AG08396 (cell line): ENCODE measurements around the gene CENPP.

Experiments used
- DNase-seq: peaks from one replicate; pipeline ENCODE4 v3.0.0; 2012; ENCODE audit warnings: low spot score, mixed read lengths

CENPP gene

DNA sequence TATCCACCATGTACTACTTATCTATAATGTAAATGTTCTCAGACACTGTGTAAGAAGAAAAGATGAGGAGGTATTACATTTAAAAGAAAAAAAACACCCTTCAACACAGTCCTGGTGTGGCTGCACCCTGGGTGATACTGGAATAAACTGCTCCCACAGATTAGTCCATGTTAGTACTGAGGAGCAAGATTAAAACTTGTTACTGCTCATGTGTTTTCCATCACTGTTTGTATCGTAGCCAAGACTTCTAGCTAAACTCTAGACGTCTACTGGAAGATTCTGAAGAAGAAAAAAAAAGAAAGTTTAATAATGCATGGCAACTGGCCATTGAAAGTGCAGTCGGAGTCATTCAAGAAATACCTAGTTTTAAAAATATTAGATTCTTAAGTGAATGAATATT, 156.6 kb downstream of the CENPP start, which contains the start of gene ASPN:
Gene ASPN (minus strand): TSS at position 178 of the 400 bp plus-strand sequence.
- DNase-seq, result no peak

DNA sequence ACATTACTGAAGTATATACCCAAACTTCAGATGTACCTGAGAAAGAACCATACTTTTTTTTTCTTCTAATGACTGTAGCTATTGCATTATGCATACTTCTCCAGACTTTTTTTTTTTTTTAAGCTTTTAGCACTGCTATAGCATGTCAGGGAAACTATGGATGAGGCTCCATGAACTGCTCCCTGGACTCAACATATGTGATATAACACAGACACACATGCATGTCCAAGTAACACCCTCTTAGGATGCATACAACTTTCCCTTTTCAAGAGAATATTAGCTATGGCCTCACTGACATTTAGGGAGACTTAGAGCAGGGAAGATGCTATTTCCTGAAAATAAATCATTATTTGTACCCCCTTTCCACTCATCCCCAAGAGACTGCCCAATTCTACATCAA, 157.1 kb downstream of the CENPP start:
- DNase-seq, result no peak

DNA sequence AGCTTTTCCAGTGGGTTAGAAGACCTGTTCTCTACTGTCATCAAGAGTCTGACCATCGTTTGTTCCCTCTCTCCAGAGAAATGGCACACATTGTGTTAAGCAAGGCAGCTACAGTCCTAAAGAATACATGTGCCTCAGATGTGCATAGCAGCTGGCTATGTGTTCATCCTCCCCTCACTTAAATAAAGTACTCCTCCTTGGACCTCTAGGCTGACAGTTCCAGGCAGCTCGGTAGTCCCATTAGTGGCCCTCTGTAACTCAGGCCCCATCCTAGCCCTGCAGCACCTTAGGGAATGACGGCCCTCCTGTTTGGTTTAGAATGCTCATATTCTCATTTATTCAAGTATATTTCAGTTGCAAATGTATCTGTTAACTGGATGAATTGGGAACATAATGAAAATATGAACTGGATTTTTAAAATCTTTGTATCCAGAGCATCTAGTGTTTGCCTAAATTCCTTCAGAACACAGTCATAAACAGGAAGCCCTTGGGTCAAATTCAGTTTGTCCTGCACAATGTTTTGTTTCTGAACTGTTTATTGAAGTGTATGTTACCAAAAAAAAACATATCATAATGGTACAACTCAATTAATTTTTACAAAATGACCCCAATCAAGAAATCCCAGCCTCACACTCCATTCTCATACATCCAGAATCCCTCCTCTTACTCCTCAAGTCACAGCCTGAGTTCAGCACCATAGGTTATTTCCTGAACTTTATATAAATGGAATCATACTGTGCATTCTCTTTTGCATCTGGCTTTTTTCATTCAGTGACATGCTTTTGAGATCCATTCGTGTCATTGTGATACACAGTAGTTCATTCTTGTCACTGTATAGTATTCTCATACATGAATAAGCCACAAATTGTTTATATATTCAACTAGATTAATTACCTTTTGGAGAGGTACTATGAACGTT, 158.1 kb downstream of the CENPP start:
- DNase-seq, result no peak

DNA sequence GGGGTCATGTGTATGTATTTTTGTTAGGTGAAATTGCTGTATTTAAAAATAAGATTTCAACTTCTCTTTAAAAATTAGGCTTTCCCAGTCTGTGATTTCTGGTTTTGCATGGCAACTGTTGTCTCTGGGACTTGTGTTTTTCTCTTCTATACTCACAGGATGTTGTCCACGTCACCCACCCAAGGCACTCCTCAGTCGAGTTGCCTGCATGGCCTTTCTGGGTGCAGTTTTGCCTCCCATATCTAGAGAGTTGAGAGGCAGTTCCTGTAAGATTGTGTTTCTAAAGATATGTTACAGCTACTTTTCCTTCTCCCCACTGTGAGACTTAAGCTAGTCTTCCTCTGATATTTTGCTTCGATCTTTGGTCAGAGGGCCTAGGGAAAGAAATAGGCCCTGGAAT, 158.8 kb downstream of the CENPP start:
- DNase-seq, result no peak

DNA sequence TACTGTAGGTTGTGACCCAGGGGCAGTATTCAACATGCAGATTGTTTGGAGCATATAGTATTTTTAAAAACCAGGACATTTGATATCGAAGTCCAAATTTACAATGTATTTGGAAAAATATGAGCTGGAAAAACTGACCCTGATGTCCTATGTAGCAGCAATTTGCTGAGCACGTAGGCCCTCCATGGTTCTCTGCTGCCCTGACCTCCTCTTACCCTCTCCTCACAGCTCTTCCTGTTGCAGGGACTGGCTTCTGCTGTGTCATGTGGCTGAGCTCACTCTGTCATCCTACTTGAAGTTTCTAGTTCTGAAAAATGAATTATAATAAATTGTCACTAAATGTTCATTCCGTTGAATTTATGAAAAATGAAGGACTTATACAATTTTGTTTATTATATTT, 160.6 kb downstream of the CENPP start:
- no peak for DNase-seq

DNA sequence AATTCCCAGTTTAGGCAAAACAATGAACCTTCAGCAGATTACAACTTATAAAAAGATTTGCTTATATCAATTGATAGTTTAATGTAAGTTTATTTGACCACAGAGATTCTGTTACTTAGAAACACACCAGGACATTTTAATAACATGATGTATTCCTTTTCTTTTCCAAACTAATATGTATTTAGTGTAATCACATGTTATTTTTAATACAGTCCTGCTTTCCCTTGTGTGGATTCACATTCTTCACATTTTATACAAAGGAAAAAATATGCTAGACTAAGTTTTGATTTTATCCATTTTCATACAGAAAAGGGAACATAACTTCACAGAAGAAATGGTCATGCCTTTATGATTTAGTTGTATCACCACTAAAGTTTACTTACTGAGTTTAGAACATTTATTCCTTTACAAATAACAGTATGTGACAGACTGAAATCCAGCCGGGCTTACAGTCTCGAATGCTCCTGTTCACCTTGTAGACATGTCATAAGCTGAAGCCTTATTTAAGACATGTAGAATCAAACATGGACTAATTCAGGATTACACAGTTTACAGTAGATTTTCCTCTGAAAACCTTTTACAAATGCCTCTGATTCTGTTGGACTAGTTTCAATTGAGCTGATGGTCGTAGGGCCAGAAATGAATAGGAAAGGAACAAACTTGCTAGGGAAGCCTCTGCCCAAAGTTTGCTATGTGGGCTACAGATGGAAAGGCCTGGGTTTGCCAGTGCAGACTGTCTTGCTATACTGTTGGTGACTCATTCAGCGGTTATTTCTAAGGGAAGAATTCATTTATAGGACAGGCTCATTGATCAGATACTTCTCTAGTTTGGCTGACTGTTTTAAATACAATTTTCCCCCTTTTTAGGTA, 163.2 kb downstream of the CENPP start:
- DNase-seq, result no peak

DNA sequence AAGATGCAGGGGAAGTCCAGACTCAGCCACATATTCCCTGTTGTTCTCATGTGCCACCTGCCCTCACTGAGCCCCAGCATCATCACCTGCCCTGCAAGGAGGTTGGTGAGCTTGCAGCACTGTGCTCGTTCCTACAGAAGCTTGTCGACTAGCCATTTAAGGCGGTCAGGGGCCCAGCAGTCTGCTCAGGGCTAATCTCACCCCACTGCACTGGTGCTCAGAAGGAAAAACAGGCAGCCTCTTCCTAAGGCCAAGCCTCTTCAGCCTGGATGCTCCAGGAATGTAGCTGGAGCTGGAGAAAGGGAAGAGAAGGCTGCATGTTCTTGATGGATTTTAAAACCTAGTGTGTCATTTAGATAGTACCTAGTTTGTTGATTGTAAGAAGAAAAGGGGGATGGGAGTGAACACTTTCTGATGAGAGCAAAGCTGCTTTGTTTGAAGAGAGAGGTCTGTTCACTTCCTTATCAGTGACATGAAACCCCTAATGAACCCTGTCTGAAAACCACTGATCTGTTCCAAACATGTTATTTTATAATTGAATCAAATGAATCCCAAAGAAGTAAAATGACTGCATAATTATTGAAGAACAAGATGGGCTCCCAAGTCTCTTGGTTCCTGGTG, 167.1 kb downstream of the CENPP start:
- no peak for DNase-seq

DNA sequence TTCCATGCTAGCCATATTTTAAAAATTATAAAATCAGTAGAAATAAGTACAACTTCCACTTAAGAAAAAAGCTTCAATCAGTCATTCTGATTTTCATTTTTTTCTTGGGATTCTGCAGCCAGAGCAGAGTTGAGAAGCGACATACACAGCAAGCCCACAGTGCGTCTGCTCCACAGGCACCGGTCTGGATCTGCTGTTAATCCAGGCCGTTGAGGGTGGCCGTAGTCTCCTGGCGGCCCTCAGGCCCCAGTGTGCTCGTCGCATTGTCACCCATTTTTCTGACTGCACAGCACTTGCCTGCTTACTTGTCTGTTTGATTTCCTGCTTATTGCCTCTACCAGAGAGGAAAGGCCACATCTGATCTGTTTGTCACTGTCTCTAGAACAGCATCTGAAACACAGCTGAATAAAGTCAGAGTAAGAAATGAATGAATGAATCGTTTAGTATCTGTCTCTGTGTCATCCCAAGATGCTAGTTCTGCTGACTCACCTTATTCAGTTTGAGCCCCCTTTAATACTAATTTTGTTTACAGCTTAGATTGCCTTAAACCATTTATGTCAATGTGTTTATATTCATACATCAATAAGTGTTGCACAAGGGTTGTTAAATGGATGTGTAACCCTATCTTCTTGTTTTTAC, 168.1 kb downstream of the CENPP start:
- DNase-seq, result no peak

DNA sequence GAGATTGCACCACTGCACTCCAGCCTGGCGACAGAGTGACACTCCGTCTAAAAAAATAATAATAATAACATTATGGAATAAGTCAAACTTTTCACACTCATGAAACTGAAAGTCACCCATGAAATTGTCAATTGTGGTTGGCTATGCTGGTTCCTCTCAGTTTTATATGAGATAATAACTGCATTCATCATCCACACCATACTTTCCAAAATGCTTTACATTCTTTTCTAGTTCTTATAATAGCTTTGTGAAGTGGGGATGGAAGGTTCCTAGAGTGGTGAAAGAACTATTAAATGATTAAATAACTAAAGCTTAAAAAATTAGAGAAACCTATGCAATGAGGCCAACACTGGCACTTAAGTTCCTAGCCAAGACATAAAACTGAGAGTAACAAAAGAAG, 169.1 kb downstream of the CENPP start:
- no peak for DNase-seq

DNA sequence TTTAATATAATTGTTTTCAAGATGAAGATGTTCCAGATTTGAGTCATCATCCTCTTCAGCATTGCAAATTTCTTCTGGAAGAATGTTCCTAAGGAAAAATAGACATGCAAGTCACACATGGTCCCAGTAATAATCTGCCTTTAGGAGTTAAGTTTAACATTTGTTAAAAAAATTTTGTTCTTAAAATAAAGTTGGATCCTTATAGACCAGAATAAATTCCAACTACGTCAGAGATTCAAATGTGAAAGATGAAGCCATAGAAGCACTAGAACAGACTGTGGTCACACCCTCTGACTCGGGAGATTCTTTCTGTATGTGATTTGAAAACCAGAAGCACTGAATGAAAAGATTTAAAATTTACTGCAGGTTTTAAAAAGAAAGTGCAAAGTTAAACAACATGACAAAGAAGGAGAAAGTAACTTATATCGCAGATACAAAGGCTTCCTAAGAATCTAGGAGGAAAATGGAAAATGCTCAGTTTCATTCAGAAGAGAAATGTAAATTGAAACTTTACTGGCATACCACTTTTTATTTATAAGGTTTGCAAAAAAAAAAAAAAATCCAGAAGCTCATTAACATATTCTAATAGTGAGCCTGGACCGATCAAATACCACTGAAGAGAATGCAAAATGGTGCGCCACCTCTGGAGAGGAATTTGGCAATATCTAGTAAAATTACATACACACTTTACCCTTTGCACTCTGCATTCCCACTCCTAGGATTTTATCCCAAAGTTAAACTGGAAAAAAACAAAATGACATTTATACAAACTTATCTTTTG, 170.8 kb downstream of the CENPP start:
- no peak for DNase-seq

DNA sequence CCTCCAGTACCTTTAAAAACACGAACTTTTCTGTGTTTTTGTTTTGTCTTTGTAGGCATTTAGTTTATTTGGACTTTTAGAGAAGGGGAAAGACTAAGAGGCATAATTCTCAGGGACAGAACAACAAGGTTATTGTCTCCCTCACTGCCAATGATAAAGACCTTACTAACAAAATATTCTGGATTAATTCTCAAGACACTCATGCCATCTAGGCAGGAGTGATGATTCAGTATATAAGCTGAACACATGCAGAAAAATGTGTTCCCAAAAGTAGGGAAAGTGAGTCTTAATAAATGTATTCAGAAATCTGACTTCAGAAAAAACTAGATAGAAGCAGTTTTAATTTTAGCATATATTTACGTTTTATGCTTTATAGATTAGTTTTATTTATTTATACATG, 173.9 kb downstream of the CENPP start:
- DNase-seq, result no peak

DNA sequence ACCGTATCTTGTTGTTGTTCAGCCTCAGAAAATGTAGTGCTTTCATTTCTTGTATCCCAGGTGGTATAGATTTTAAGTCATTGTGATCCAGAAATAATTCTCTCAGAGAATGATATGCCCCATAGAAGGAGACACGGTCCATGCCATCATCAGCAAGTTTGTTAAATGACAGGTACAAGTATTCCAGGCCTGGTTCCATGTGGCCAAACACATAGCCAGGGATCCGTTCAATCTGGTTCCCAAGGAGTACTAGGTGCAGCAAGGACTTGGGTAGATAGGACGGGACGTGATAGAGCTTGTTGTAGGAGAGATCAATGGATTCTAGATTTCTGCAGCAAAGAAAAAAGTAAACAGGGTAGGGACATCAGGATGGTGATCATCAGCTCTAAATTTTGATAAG, 175.0 kb downstream of the CENPP start:
- no peak for DNase-seq

DNA sequence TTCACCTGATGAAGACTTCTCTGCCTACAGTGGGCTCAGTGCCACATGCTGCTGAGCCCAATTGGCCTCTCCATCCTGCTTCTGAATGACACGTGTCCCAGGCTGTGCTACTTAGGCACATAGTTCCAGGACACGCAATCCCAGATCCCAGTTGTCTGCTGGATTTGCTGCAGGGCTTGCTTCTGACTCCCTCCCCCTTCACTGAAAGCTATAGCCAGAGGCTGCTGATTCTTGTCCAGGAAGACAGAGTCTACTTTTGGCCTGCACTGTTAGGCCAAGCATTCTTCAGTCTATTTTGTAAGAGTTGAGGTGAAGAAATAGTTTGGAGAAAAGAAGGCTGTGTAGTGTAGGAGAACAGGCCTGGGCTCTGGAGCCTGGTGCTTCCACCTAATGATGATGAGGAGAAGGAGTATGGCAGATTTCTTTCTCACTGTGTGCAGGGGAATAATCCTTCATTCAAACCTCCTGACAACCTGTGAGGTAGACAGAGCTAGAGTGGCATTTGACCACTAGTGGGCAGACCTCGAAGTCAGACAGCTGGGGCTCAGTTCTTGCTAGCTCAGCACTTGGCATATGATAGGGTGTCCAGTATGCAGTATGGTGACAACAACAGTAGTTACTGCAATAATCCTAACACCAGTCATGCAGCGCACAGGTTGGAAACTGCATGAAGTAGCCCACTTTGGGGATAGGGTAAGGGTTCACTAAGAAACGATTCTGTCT, 176.1 kb downstream of the CENPP start:
- peak; percentile 49 for DNase-seq

DNA sequence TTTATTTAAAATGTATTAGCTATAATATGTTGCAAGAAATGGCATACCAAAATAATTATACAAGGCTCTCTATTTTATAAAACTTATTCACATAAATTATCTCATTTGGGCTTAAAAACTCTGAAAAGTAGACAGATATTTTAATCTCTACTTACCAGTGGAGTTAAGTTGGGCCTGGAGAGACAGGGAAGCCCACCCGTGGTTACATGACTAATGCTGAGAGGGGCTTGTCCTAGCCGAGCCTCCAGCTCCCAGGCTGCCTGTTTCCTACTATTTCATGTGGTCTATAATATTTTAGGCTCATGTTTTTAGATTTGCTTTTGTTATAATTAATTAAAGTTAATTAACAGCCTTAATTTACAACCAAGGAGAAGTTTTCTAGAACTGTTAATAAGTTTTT, 177.4 kb downstream of the CENPP start:
- DNase-seq, result no peak

DNA sequence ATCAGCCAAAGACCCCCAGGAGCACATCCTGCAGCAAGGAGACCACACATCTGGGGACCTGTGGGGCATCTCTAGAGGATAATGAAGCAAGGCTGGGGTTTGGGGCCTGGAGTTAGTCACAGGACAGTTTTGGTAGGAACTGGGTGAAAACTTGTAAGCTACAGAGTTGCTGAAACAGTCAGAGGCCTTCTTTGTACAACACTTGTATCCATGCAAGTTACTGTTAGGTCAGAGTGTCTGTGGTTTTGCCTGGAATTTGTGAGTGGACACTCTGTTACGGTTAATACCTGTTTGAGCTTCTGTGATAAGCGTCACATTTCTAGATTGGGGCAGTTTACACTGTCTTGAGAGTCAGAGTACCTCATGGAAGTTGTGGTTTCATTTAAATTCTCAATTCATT, 179.1 kb downstream of the CENPP start:
- no peak for DNase-seq

DNA sequence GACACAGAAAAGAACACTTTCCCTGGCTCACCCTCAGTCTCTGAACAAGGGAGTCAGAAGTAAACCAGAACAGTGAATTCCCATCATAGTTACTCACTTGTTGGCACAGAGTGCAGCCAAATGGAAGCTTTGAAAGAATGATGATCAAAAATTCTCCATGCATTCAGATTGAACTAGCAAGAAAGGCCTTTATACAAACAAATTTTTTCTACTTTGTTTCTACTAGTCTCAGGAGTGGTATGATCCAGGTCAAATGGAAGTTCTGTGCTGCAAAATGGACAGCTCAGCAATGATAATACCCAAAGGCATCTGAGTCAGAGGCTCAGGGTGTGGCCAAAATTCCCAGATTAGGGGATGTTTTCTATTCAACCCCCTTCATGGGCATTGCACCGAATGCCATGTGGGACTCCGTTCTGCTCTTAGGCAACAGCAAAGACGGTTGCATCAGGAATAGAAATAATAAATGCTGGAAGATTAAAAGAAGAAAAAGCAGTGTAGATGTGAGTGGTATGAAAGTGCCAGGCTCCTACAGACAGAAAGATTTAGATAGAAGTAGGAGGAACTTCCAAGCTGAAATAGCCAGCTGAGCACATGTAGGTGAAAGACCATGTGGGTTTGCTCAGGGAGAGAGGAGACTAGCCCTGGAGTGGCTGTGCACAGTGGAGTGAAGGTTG, 180.6 kb downstream of the CENPP start:
- peak; percentile 76 for DNase-seq

DNA sequence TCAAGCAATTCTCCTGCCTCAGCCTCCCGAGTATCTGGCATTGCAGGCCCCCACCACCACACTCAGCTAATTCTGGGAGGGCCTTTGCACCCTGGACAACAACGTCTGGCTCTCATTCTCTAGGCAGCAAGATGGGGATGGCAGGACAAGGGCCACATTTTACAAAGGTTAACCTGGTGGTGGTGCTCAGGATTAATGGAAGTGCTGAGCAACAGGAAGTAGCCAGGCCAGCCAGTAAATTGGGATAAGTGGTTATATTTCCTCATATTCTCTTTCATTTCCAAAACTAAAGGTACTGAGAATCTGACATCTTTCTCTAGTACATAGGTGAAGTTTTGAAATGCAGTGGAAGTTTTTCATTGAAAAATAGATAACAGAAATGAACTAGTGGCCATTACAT, 181.3 kb downstream of the CENPP start:
- no peak for DNase-seq

DNA sequence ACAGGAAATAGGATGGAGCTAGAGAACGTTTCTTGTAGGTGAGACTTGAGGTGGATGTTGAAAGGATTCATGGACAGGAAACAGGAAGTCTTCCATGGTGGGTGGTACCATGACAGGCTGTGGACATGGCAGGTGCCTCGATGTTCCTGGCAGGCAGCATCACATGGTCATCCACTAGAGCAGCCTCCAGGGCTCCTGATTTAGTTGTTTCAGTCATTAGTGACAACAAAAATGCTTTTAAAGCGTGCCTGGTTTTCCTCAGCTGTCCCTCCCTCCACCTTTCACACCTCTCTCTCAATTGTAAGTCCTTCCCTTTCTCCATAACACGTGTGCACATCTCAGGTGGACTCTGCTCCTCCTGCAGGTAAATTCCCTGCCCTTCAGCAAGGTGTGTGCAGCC, 181.7 kb downstream of the CENPP start:
- DNase-seq, result no peak

DNA sequence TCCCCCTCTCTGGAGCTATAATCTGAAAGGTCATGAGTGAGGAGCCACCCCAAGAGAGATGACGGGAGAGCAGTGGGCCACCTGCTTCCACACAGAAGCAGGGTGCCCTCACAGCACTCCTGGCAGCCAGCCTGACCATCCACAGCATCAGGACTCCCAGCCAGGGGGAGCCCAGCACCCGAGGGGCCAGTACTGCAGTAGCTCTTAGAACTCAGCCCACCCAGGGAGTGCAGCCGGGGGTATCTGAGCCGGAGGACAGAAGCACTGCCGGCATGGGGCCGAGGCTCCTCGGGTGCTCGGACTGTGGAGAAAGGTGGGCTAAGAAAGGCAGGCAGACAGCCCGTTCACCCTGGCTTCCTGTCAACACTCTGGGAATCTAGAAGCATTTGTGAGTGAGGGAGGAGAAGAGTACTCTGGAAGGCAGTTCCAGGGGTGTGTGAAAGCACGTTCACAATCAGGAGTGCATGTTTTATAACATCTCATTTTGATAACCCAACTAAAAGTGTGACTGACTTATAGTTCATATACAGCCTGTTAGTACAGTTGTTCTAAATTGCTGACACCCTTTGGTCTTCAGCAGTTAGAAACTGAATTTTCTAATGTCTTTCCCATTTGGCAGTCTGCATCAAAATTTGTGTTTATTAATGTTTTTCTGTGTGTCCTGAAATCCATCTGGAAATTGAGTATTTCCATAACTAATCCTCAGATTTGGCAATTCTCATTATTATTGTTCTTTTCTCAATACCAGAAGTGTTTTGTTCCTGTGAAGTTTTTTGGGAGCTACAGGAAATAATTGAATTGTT, 182.5 kb downstream of the CENPP start:
- DNase-seq, result no peak
